Smooth muscle cell (in vitro differentiated cells): Measurements from ENCODE around the gene EHBP1L1. TPM values are rescaled to one million over a fixed set of nuclear protein-coding genes. Genes with fewer than 3 reads are reported as not detected.

Source experiments
- DNase-seq: peaks from one replicate; lab custom pipeline; 2025; ENCODE audit not compliant: unreplicated experiment; lab: John Stamatoyannopoulos, UW
- H2AFZ ChIP-seq: fragments of 200-600 bp; sonication (generic); 2 replicates; pipeline ENCODE4 v1.6.0; 2016; ENCODE audit warnings: antibody characterized with exemption, low read depth, mild to moderate bottlenecking
- H3F3A ChIP-seq: fragments of 200-600 bp; sonication (generic); 2 replicates; pipeline ENCODE4 v1.6.0; 2017; ENCODE audit warnings: antibody characterized with exemption, low read depth
- H3K27ac ChIP-seq: fragments of 200-600 bp; sonication (generic); 2 replicates; pipeline ENCODE4 v1.5.1; 2016; ENCODE audit warnings: low read depth, mild to moderate bottlenecking
- H3K27me3 ChIP-seq: fragments of 200-600 bp; sonication (generic); 2 replicates; pipeline ENCODE4 v1.6.1; 2016; ENCODE audit warnings: low read depth, mild to moderate bottlenecking
- H3K36me3 ChIP-seq: fragments of 200-600 bp; sonication (generic); 2 replicates; pipeline ENCODE4 v1.5.1; 2016; ENCODE audit warnings: low read depth
- H3K4me1 ChIP-seq: fragments of 200-600 bp; sonication (generic); 2 replicates; pipeline ENCODE4 v1.5.1; 2016; ENCODE audit warnings: low read depth
- H3K4me2 ChIP-seq: fragments of 200-600 bp; sonication (generic); 2 replicates; pipeline ENCODE4 v1.6.0; 2016; ENCODE audit warnings: mild to moderate bottlenecking
- H3K4me3 ChIP-seq: fragments of 200-600 bp; sonication (generic); 2 replicates; pipeline ENCODE4 v1.5.1; 2016; ENCODE audit warnings: mild to moderate bottlenecking
- H3K79me2 ChIP-seq: fragments of 200-600 bp; sonication (generic); 2 replicates; pipeline ENCODE4 v1.6.0; 2016; ENCODE audit warnings: low read depth, mild to moderate bottlenecking
- H3K9ac ChIP-seq: fragments of 200-600 bp; sonication (generic); 2 replicates; pipeline ENCODE4 v1.6.0; 2016; ENCODE audit warnings: low read depth
- H3K9me3 ChIP-seq: fragments of 200-600 bp; sonication (generic); replicated peaks from 2 replicates; pipeline ENCODE4 v1.5.1; 2016; ENCODE audit warnings: low read depth
- H4K20me1 ChIP-seq: fragments of 200-600 bp; sonication (generic); 2 replicates; pipeline ENCODE4 v1.6.0; 2016; ENCODE audit warnings: low read depth
- CTCF ChIP-seq: fragments of 200-600 bp; sonication (generic); IDR thresholded peaks from 2 replicates; pipeline ENCODE4 v1.5.1; 2017; ENCODE audit warnings: borderline replicate concordance, mild to moderate bottlenecking, antibody characterized with exemption; ENCODE audit not compliant: insufficient read depth, poor library complexity, severe bottlenecking
- WGBS: methylation state at CpG from one replicate; pipeline ENCODE4 v1.1.7; 2016; ENCODE audit warnings: low lambda C conversion rate; 5-methylcytosine and 5-hydroxymethylcytosine counted together
- polyA plus RNA-seq: library from polyadenylated mRNA; unstranded; fragments of >200 nt; fragmentation: Nextera tagmentation; extraction: Ambion mirVana; gene quantifications from 2 replicates; pipeline ENCODE4 v1.2.1, GENCODE V29; 2016
- total RNA-seq: library from RNA; depleted of rRNA; stranded (reverse); fragments of >200 nt; gene quantifications from 2 replicates; pipeline ENCODE4 v1.2.3, GENCODE V29; 2014

Gene EHBP1L1
- 5.1 and 14.0 TPM in 2 replicates for total RNA-seq
- 28.4 and 29.5 TPM in 2 replicates for polyA plus RNA-seq

DNA sequence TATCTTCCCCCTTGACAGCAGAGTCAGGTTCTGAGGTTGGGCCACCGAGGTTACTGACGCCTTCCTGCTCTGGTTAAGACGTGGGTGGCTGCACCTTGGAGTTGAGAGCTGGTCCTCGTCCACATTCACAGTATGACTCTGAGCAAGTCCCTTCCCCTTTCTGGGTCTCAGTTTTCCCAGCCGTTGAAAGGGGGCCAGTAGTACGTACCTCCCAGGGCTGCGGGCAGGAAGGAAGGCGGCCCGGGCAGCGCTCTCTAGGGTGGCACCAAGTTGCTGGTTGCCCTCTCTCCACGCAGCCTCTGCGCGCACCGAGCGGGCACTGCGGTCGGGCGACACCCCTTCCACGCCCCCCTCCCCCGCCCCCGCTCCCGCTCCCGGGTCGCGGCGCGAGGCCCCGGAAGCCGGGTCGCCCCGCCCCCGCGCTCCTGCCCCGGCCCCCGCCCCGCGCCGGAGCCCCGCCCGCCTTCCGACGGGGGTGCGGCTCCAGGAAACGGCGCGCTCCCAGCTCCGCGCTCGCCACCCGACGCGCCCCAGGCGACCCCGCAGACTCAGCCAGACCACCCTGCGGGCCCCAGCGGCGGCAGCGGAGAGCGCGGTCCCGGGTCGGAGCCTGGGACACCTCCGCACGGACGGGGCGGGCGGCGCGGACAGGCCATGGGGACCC lies at the start of gene EHBP1L1:
Gene EHBP1L1 (plus strand): TSS at position 486 of the 664 bp plus-strand sequence. CDS start 250 bp downstream, outside the sequence.
- no peak within 1 kb of the TSS for H2AFZ ChIP-seq
- no peaks in the 10 kb centered on the region for H3K36me3 ChIP-seq
- H3F3A ChIP-seq = peaks cover 24% of the 10 kb centered on the region

DNA sequence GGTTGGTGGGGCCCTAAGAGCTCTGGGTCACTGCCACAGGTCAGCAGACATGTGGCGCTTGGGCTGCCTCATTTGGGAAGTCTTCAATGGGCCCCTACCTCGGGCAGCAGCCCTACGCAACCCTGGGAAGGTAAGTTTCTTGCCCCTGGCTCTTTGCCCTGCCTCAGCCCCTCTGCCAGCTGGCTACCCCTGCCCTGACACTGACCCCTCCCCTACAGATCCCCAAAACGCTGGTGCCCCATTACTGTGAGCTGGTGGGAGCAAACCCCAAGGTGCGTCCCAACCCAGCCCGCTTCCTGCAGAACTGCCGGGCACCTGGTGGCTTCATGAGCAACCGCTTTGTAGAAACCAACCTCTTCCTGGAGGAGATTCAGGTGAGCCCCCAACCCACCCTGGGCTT lies 49.1 kb upstream of the EHBP1L1 start:
- H3F3A ChIP-seq = peaks cover 26% of the 10 kb centered on the region
- no peak overlapping the region for H2AFZ ChIP-seq
- H3K9ac ChIP-seq = no peak overlapping the region
- H3K4me1 ChIP-seq = peaks cover 31% of the 10 kb centered on the region
- H4K20me1 ChIP-seq = peaks cover 70% of the 10 kb centered on the region
- H3K4me2 ChIP-seq = no peak overlapping the region
- H3K27ac ChIP-seq = no peak overlapping the region
- 98% methylated on average over 8 of the region's 8 CpGs for WGBS
- peaks cover 40% of the 10 kb centered on the region for H3K79me2 ChIP-seq
- no peaks in the 10 kb centered on the region for H3K36me3 ChIP-seq
- H3K9me3 ChIP-seq = no peaks in the 10 kb centered on the region
- H3K4me3 ChIP-seq = no peak overlapping the region
- no peak for TF ChIP-seq CTCF
- no peak for DNase-seq
- no peaks in the 10 kb centered on the region for H3K27me3 ChIP-seq

More for the DNA sequence above, at the start of gene EHBP1L1:
- no peak for TF ChIP-seq CTCF
- peak; percentile 20 for DNase-seq
- Histone ChIP-seq H3K9ac (peak within 1 kb of the TSS; percentile 14), H3K27ac (peak within 1 kb of the TSS; percentile 75), H3K4me2 (peak within 1 kb of the TSS; percentile 94), H3K9me3 (no peaks in the 10 kb centered on the region), H4K20me1 (peaks cover 23% of the 10 kb centered on the region), H3K4me1 (peaks cover 24% of the 10 kb centered on the region), H3K79me2 (peaks cover 22% of the 10 kb centered on the region), H3K27me3 (no peaks in the 10 kb centered on the region), H3K4me3 (peak within 1 kb of the TSS; percentile 90)
- 1% methylated on average over 33 of the region's 69 CpGs for WGBS

- TF ChIP-seq CTCF = no peak
- no peak overlapping the region for H3K4me2 ChIP-seq
- no peaks in the 10 kb centered on the region for H3K9me3 ChIP-seq
- DNase-seq = no peak
- H3K27me3 ChIP-seq = no peaks in the 10 kb centered on the region
- no peak overlapping the region for H3K27ac ChIP-seq
- H3K4me3 ChIP-seq = no peak overlapping the region
- H3K9ac ChIP-seq = no peak overlapping the region
- no peaks in the 10 kb centered on the region for H3K36me3 ChIP-seq
- H2AFZ ChIP-seq = no peak overlapping the region
- peaks cover 85% of the 10 kb centered on the region for H4K20me1 ChIP-seq
- H3K4me1 ChIP-seq = peaks cover 13% of the 10 kb centered on the region
- H3K79me2 ChIP-seq = peaks cover 40% of the 10 kb centered on the region
- H3F3A ChIP-seq = peaks cover 13% of the 10 kb centered on the region
- WGBS = 97% methylated on average over 12 of the region's 12 CpGs
Measured at GRCh38 chr11:65528819-65529350, 47.0 kb upstream of the EHBP1L1 start.
